ENCODE measurements around the gene EIF6. TPM values are rescaled to one million over a fixed set of nuclear protein-coding genes. Genes with fewer than 3 reads are reported as not detected.

EIF6 gene
- total RNA-seq, 1 experiment from 2014 or later = 255 TPM

DNA sequence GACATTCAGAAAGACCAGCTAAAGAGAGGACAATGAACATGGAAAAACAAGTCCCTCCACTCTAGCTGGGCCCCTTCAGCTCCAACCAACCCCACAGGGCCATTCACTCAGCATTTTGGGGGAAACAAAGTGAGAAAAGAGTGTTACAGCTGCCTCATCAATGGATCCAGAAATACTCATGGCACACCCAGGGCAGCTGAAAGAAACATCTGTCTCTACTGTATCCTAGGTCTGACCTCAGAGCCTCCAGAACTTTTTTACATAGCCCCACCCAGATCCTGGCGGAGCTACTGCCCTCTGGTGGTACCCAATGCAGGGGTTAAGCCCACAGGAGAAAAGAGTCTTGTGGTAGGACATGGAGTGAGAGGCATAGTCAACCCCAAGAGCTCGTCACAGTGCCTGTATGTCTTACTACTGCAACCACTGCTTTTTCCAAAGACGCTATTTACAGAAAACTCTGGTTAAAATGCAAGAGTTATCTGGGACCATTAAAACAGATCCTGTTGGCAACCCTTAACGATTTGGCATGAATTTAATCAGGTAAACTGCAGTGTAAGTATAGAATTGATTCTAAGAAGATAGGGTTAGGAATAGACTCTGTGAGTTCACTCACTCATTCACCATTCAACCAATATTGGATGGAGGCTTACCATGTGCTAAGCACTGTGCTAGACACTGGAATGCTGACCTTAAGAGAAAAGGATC lies 45.0 kb upstream of the EIF6 start:
- no peaks in the 10 kb centered on the region for H3K9me2 ChIP-seq (ENCODE audit: insufficient read depth)
- ChIA-PET CTCF (interaction anchor here (0.6 to 1.4 kb wide), 11 partner anchors 9 to 377 kb away, joined by 3 to 8 read pairs (median 3); partner anchors contain the start of gene CEP250), POLR2A (ENCODE audit: unreplicated experiment) (interaction anchor here (0.6 to 0.7 kb wide), 2 partner anchors 27 to 311 kb away, joined by 3 to 8 read pairs; no protein-coding TSS in a partner anchor)
- H2AFZ ChIP-seq = no peak overlapping the region
- H3K4me3 ChIP-seq = no peak overlapping the region
- H3K36me3 ChIP-seq (ENCODE audit: low read depth) = 0 out of 2 replicates have a peak, but pooled peaks cover 4% of the 10 kb centered on the region
- peak; percentile 58 for TF ChIP-seq CTCF (conservative IDR thresholded peaks at IDR 0.05)
- no peak for TF ChIP-seq EZH2 (IDR thresholded peaks at IDR 0.05; ENCODE audit: low read depth)
- peaks cover 36% of the 10 kb centered on the region for H3K4me1 ChIP-seq (replicated peaks; ENCODE audit: insufficient read depth)
- DNase-seq = peak in 1 of 2 experiments; percentile 53
- intact Hi-C loops (cut with micrococcal nuclease; ENCODE audit: unreplicated experiment) = no loop called here
- H3K79me2 ChIP-seq (ENCODE audit: low read depth) = no peaks in the 10 kb centered on the region
- H3K9me3 ChIP-seq (ENCODE audit: insufficient read depth, low read depth) = no peaks in the 10 kb centered on the region; the same call in 1 of the 2 replicates
- H3F3A ChIP-seq (ENCODE audit: insufficient read depth, low read depth) = peaks cover 32% of the 10 kb centered on the region
- BruUV-seq (replicated peaks) = no TSS peak
- H4K20me1 ChIP-seq (ENCODE audit: insufficient read depth) = no peaks in the 10 kb centered on the region
- no peak overlapping the region for H3K4me2 ChIP-seq
- no peaks in the 10 kb centered on the region for H3K27me3 ChIP-seq (ENCODE audit: insufficient read depth, low read depth)
- H3K27ac ChIP-seq = no peak overlapping the region

DNA sequence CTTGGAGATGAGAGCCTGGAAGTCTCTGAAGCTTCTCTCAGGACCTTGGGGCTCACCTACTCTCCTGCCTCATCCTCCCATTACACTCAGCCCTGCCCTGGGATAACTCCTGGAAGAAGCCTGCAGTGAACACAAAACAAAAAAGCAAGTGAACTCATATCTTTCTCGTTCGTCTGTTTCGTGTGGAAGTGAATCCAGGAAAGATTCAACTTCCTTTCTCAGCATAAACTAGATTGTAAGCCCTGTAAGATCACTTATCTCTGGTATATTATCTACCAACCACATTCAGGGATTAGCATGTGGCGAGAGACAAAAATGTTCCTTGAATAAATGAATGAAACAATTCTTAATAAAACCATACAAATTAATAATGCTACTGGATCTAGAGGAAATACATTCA lies 44.1 kb upstream of the EIF6 start:
- Histone ChIP-seq H3K27me3 (ENCODE audit: insufficient read depth, low read depth) (no peaks in the 10 kb centered on the region), H3K4me2 (no peak overlapping the region), H2AFZ (no peak overlapping the region), H3F3A (ENCODE audit: insufficient read depth, low read depth) (peaks cover 32% of the 10 kb centered on the region), H3K36me3 (ENCODE audit: low read depth) (0 out of 2 replicates have a peak, but pooled peaks cover 4% of the 10 kb centered on the region), H3K4me3 (no peak overlapping the region), H3K79me2 (ENCODE audit: low read depth) (no peaks in the 10 kb centered on the region), H3K4me1 (replicated peaks; ENCODE audit: insufficient read depth) (peaks cover 36% of the 10 kb centered on the region), H4K20me1 (ENCODE audit: insufficient read depth) (no peaks in the 10 kb centered on the region), H3K9me3 (ENCODE audit: insufficient read depth, low read depth) (no peaks in the 10 kb centered on the region), H3K9me2 (ENCODE audit: insufficient read depth) (no peaks in the 10 kb centered on the region), H3K27ac (no peak overlapping the region)
- no peak for DNase-seq
- TF ChIP-seq EZH2 (IDR thresholded peaks at IDR 0.05; ENCODE audit: low read depth) (no peak), CTCF (conservative IDR thresholded peaks at IDR 0.05) (no peak)
- ChIA-PET CTCF (interaction anchor here (0.6 to 1.4 kb wide), 5 partner anchors 8 to 127 kb away, joined by 3 to 8 read pairs (median 6); partner anchors contain the start of gene CEP250), POLR2A (ENCODE audit: unreplicated experiment) (no interaction called here)
- intact Hi-C loops (cut with micrococcal nuclease; ENCODE audit: unreplicated experiment) = no loop called here
- BruUV-seq (replicated peaks) = no TSS peak

DNA sequence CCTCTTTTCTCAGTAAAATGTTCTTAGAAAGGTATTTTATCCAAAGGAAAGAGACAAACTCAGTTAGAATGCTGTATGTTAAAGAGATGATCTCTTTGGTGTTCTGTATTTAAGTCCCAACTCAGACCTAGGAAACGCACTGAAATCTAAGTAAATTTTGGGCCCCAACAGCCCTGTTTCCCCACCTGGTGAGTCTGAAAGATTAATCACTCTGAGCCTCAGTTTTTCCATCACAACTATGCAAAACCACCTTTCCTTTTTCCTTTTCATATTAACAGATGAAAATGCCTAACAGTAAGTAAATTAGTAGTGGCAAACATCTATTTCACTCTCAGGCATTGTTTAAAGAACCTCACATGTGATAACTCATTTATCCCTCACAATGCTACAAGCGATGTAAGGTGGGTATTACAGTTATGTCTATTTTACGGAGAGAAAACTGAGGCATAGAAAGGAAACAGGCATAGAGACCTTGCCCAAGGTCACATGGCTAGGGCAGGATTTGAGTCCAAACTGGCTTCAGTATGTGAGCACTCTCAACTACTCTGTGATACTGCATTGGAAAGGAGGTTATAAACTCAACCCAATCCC lies 43.6 kb upstream of the EIF6 start:
- Histone ChIP-seq H3K4me3 (no peak overlapping the region), H2AFZ (no peak overlapping the region), H3K9me3 (ENCODE audit: insufficient read depth, low read depth) (no peaks in the 10 kb centered on the region), H3K36me3 (ENCODE audit: low read depth) (0 out of 2 replicates have a peak, but pooled peaks cover 4% of the 10 kb centered on the region), H3K9me2 (ENCODE audit: insufficient read depth) (no peaks in the 10 kb centered on the region), H4K20me1 (ENCODE audit: insufficient read depth) (no peaks in the 10 kb centered on the region), H3K4me1 (replicated peaks; ENCODE audit: insufficient read depth) (peaks cover 36% of the 10 kb centered on the region), H3K4me2 (peak overlapping the region; percentile 16; the same call in 1 of the 2 replicates), H3F3A (ENCODE audit: insufficient read depth, low read depth) (peaks cover 32% of the 10 kb centered on the region), H3K79me2 (ENCODE audit: low read depth) (no peaks in the 10 kb centered on the region), H3K27me3 (ENCODE audit: insufficient read depth, low read depth) (no peaks in the 10 kb centered on the region), H3K27ac (peak overlapping the region; percentile 58)
- DNase-seq = no peak
- ChIA-PET POLR2A (ENCODE audit: unreplicated experiment) (no interaction called here), CTCF (interaction anchor here (1.2 kb wide), 1 partner anchor 16 kb away, joined by 3 read pairs; no protein-coding TSS in a partner anchor)
- no peak for TF ChIP-seq EZH2 (IDR thresholded peaks at IDR 0.05; ENCODE audit: low read depth)
- no peak for TF ChIP-seq CTCF (conservative IDR thresholded peaks at IDR 0.05)
- intact Hi-C loops (cut with micrococcal nuclease; ENCODE audit: unreplicated experiment) = no loop called here
- BruUV-seq (replicated peaks) = no TSS peak

Measured in PC-9 (cell line).